Mucosa of stomach (tissue), 1 donor: ENCODE results near the gene MYO1D.
A peak's percentile ranks its signal among the peaks of the same experiment; 100 is the strongest.
"Not testable (repeated sequence)": the region's sequence is repeated elsewhere in the genome, so short reads cannot be mapped to it uniquely, and the experiment has no call there.

Experiments used
- H3K27me3 ChIP-seq: one replicate; pipeline ENCODE4 v1.7.0; 2013; ENCODE audit warnings: mild to moderate bottlenecking, low read length; ENCODE audit not compliant: control insufficient read depth, insufficient read depth
- H3K36me3 ChIP-seq: one replicate; pipeline ENCODE4 v1.7.0; 2013; ENCODE audit warnings: low read length; ENCODE audit not compliant: control insufficient read depth, insufficient read depth
- H3K4me1 ChIP-seq: one replicate; pipeline ENCODE4 v1.7.0; 2013; ENCODE audit warnings: mild to moderate bottlenecking, low read length; ENCODE audit not compliant: control insufficient read depth, insufficient read depth
- H3K4me3 ChIP-seq: one replicate; pipeline ENCODE4 v1.7.0; 2013; ENCODE audit warnings: low read length
- H3K9ac ChIP-seq: one replicate; pipeline ENCODE4 v1.7.0; 2013; ENCODE audit warnings: mild to moderate bottlenecking, low read length, moderate library complexity
- H3K9me3 ChIP-seq: one replicate; pipeline ENCODE4 v1.7.0; 2013; ENCODE audit warnings: mild to moderate bottlenecking, low read length, moderate library complexity; ENCODE audit not compliant: control insufficient read depth
- donor health status: Pancreatic carcinoma.

Gene MYO1D

GRCh38 chr17:32912218-32912897, 35.4 kb upstream of the MYO1D start:
- peak overlapping the region; percentile 31 for H3K9ac ChIP-seq
- H3K36me3 ChIP-seq, result no peaks in the 10 kb centered on the region
- H3K27me3 ChIP-seq, result no peaks in the 10 kb centered on the region
- peaks cover 55% of the 10 kb centered on the region for H3K4me1 ChIP-seq
- no peaks in the 10 kb centered on the region for H3K9me3 ChIP-seq
- peak overlapping the region; percentile 26 for H3K4me3 ChIP-seq

DNA sequence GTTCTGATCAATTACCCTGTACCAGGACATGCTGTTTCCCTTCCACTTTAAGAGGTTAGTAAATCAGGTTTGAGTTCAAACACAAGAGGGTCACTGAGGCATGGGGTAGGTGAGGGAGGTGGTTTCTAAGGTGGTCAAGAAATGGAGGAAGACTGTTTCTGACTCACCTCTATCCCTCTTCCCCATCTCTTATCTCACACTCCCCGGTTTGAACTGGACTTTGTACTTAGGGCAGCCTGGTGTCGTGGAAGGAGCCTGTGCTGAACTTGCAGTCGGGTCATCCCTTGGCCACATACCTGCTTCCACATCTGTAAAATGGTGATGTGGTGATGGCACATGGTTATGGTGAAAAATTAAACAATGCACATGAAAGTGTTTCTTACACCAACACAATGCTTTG, 33.8 kb upstream of the MYO1D start:
- Histone ChIP-seq H3K9ac (peak overlapping the region; percentile 35), H3K4me1 (peaks cover 44% of the 10 kb centered on the region), H3K27me3 (no peaks in the 10 kb centered on the region), H3K36me3 (no peaks in the 10 kb centered on the region), H3K4me3 (no peak overlapping the region), H3K9me3 (no peaks in the 10 kb centered on the region)

DNA sequence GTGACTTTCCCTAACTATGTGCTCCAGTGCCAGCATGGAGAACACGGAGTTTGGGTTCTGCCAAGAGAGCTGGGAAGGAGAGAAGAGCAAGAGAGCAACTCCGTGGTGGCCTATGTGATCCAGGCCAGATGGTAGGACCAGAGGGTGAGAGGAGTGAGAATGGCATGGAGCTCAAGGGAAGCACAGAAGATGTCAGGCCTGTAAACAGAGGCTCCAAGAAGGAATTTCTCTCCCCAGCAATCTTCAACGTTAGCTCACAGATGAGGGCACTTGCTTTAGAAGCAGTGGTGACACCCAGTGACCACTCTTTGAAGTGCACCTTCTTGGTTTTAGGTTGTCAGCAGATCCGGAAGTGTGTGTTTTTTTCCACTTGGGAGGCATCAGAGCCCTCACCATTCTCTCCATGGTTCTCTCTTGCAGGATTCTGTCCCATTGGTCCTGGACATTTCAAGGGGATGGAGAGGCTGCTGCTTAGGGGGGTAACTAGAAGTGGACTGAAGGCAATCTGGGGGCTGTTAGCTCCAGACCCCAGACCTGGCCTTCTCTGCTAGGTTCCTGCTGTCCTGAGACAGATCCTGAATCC, 33.0 kb upstream of the MYO1D start:
- H3K9me3 ChIP-seq, result no peaks in the 10 kb centered on the region
- peaks cover 35% of the 10 kb centered on the region for H3K4me1 ChIP-seq
- H3K9ac ChIP-seq, result peak overlapping the region; percentile 35
- H3K4me3 ChIP-seq, result no peak overlapping the region
- H3K36me3 ChIP-seq, result no peaks in the 10 kb centered on the region
- no peaks in the 10 kb centered on the region for H3K27me3 ChIP-seq

- Histone ChIP-seq H3K27me3 (no peaks in the 10 kb centered on the region), H3K9ac (no peak overlapping the region), H3K36me3 (no peaks in the 10 kb centered on the region), H3K9me3 (no peaks in the 10 kb centered on the region), H3K4me1 (peaks cover 28% of the 10 kb centered on the region), H3K4me3 (no peak overlapping the region)
Measured at GRCh38 chr17:32907583-32907982, 30.7 kb upstream of the MYO1D start.

GRCh38 chr17:32904891-32905290, 28.0 kb upstream of the MYO1D start:
- no peaks in the 10 kb centered on the region for H3K9me3 ChIP-seq
- H3K4me1 ChIP-seq, result peaks cover 3% of the 10 kb centered on the region
- H3K9ac ChIP-seq, result no peak overlapping the region
- H3K27me3 ChIP-seq, result no peaks in the 10 kb centered on the region
- no peak overlapping the region for H3K4me3 ChIP-seq
- H3K36me3 ChIP-seq, result no peaks in the 10 kb centered on the region

DNA sequence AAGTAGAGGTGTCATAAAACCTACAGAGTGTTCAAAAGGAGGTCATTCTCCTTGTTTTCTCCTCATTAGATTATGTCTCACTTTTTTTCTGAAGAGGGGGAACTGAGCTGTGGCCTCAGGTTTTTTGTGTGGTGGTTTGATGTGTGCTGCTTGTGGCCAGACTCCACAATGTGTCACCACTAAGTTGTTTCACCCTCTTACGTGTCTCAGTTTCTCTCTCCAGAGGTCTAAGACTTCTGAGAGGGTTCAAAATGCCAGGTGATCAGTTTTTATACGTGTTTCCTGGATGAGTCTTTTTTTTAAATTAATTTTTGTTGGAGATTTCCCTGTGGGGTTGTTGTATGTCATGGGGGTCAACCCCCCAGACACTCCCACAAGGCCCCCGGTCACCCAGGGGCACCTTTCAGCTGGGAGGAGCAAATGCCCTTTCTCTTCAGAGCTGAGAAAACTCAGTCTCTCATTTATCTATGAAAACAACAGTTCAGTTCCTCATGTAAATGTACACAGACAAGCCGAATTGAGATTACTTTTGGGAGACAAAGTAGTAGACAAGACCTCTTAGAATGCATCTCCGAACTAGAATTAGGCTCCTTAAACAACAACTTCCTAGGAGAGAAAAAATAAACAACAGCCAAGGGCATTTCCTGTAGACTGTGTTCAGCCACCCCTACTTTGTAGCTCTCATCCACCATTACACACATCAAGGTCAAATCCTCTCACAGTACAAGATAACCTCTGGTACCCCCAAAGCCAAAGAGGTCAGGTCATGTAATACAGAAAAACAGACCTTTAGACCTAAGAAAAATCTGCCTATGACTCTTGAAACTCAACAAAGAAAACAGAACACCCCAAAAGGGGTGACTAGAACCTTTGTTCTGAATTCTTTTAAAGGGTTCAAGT, 27.1 kb upstream of the MYO1D start:
- H3K4me3 ChIP-seq, result no peak overlapping the region
- no peak overlapping the region for H3K9ac ChIP-seq
- H3K27me3 ChIP-seq, result no peaks in the 10 kb centered on the region
- no peaks in the 10 kb centered on the region for H3K36me3 ChIP-seq
- no peaks in the 10 kb centered on the region for H3K4me1 ChIP-seq
- H3K9me3 ChIP-seq, result no peaks in the 10 kb centered on the region

DNA sequence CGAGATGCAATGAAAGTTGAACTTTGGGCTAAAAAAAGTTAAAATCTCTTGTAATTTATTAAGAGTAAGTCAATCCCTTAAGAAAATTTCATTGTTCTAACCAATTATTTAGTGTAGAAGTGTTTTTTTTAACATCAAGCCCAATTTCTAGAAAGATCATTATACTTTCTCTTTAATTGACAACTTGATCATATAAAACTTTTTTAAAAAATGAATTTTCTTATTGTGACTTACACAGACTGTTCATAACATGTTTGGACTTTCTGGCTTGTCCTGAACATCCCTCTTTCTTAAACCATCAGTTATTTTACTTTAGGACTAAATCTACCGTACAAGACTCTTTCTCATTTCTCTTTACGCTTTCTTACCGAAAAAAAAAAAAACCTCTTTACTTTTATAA, 24.8 kb upstream of the MYO1D start:
- H3K9ac ChIP-seq, result no peak overlapping the region
- peaks cover 3% of the 10 kb centered on the region for H3K4me1 ChIP-seq
- no peaks in the 10 kb centered on the region for H3K36me3 ChIP-seq
- H3K27me3 ChIP-seq, result no peaks in the 10 kb centered on the region
- H3K4me3 ChIP-seq, result no peak overlapping the region
- no peaks in the 10 kb centered on the region for H3K9me3 ChIP-seq

- no peak overlapping the region for H3K4me3 ChIP-seq
- H3K9ac ChIP-seq, result no peak overlapping the region
- no peaks in the 10 kb centered on the region for H3K36me3 ChIP-seq
- peaks cover 3% of the 10 kb centered on the region for H3K4me1 ChIP-seq
- no peaks in the 10 kb centered on the region for H3K27me3 ChIP-seq
- H3K9me3 ChIP-seq, result no peaks in the 10 kb centered on the region
Measured at GRCh38 chr17:32899236-32900013, 22.5 kb upstream of the MYO1D start.

DNA sequence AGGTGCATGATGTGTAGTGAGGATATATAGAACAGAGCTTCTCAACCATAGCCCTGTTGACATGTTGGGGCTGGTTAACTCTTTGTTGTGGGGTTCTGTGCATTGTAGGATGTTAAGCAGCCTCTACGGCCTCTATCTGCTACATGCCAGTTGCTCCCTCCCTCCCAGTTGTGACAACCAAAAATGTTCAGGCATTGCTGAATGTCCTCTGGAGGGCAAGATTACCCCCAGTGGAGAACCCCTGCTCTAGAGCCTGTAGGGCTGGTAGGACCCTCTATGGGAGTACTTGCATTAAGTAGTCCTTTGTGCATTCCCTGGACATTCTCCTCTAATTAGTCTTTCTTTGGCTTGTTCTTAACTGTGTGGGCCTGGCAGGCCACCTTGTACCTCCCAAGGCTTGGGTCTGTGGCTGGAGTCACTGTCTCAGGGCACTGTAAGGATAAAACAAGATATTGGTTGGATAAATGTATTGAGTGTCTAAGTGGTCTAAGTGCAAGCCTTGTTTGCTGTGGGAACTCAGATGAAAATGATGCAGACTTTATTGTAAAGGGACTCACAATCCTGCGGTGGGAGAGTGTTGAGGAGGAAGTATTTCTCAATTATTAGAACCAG, 19.8 kb upstream of the MYO1D start:
- Histone ChIP-seq H3K27me3 (no peaks in the 10 kb centered on the region), H3K9me3 (no peaks in the 10 kb centered on the region), H3K4me1 (peaks cover 3% of the 10 kb centered on the region), H3K4me3 (no peak overlapping the region), H3K36me3 (no peaks in the 10 kb centered on the region), H3K9ac (no peak overlapping the region)

GRCh38 chr17:32894245-32894644, 17.3 kb upstream of the MYO1D start:
- no peaks in the 10 kb centered on the region for H3K9me3 ChIP-seq
- no peaks in the 10 kb centered on the region for H3K27me3 ChIP-seq
- H3K9ac ChIP-seq, result no peak overlapping the region
- H3K36me3 ChIP-seq, result no peaks in the 10 kb centered on the region
- H3K4me3 ChIP-seq, result no peak overlapping the region
- H3K4me1 ChIP-seq, result peaks cover 3% of the 10 kb centered on the region

DNA sequence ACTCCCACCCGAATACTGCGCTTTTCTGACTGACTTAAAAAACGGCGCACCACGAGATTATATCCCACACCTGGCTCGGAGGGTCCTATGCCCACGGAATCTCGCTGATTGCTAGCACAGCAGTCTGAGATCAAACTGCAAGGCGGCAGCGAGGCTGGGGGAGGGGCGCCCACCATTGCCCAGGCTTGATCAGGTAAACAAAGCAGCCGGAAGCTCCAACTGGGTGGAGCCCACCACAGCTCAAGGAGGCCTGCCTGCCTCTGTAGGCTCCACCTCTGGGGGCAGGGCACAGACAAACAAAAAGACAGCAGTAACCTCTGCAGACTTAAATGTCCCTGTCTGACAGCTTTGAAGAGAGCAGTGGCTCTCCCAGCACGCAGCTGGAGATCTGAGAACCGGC, 10.5 kb upstream of the MYO1D start:
- H3K36me3 ChIP-seq, H3K9me3 ChIP-seq, H3K27me3 ChIP-seq, H3K4me3 ChIP-seq, H3K9ac ChIP-seq, H3K4me1 ChIP-seq: not testable (repeated sequence)
